ENCODE data around the gene YWHAG.

DNA sequence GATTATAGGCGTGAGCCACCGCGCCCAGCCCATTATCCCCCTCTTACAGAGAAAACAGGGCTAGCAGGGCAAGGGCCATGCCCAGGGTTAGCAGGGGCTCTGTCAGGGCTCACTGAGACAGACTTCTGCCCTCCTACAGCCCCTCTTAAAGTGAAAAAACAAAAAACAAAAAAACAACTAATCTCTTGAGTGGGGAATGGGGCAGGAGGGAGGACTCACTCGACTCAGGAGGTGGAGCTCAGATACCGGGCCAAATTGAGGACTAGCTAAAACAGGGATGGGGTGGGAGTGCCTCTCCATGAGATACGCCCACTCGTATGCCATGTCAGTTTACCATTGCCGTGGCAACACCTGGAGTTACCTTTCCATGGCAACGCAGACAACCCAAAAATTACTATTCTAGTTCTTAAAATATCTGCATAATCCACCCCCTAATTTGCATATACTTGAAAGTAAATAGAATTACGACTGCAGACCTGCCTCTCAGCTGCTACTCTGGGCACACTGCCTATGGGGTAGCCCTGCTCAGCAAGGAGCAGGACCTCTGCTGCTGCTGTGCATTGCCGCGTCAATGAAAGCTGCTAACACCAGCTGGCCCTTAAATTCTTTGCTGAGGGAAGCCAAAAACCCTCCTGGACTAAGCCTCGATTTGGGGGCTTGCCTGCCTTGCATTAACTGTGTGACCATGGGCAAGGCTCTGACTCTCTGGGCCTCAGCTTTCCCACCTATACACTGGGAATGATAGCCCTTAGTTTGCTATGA, 37.4 kb upstream of the YWHAG start:
- TF ChIP-seq CTCF (IDR thresholded peaks at IDR 0.05) = no peak
- no peak for TF ChIP-seq POLR2A (IDR thresholded peaks at IDR 0.05)
